Keratinocyte (primary cell): ENCODE measurements around the gene IGFBP6. TPM values are rescaled to one million over a fixed set of nuclear protein-coding genes. Genes with fewer than 3 reads are reported as not detected.

ENCODE experiments used
- DNase-seq: peaks from one replicate; pipeline ENCODE4 v3.0.0-alpha.2; 2011; ENCODE audit warnings: low read depth, missing footprints, low spot score
- FAIRE-seq: peaks from 2 replicates; lab custom pipeline; 2011; peaks lifted over from hg19 to GRCh38; lab: Jason Lieb, UNC
- H2AFZ ChIP-seq: 2 replicates; pipeline ENCODE4 v1.6.0; 2012; ENCODE audit warnings: low read length, control low read depth, inconsistent platforms; ENCODE audit not compliant: control insufficient read depth
- H3K27ac ChIP-seq: 2 replicates; pipeline ENCODE4 v1.5.1; 2011; ENCODE audit warnings: low read length; ENCODE audit not compliant: control insufficient read depth, insufficient read depth
- H3K27me3 ChIP-seq: 3 replicates; pipeline ENCODE4 v1.6.0; 2011; ENCODE audit warnings: low read length; ENCODE audit not compliant: control insufficient read depth, insufficient read depth; ENCODE audit errors: extremely low read depth
- H3K36me3 ChIP-seq, 2 experiments: 2 replicates in 1 of 2; 3 replicates in 1 of 2; pipeline ENCODE4 v1.5.1; 2011; ENCODE audit warnings: low read length in 2 of 2, mild to moderate bottlenecking in 1 of 2; ENCODE audit not compliant: control insufficient read depth in 2 of 2, insufficient read depth in 2 of 2; ENCODE audit errors: extremely low read depth in 1 of 2
- H3K4me1 ChIP-seq: 3 replicates; pipeline ENCODE4 v1.5.1; 2011; ENCODE audit warnings: low read length; ENCODE audit not compliant: control insufficient read depth, insufficient read depth; ENCODE audit errors: extremely low read depth
- H3K4me2 ChIP-seq: 3 replicates; pipeline ENCODE4 v1.6.0; 2011; ENCODE audit warnings: low read depth, low read length; ENCODE audit not compliant: control insufficient read depth, insufficient read depth; ENCODE audit errors: extremely low read depth
- H3K4me3 ChIP-seq, 3 experiments: fragments of 200-600 bp in 1 of 3; sonication (generic) in 1 of 3; 2 replicates in 2 of 3; 3 replicates in 1 of 3; pipeline ENCODE4 v1.5.1; 2011 to 2016; ENCODE audit warnings: low read length in 3 of 3, mild to moderate bottlenecking in 3 of 3, control low read depth in 2 of 3, inconsistent platforms in 1 of 3, low read depth in 1 of 3, mixed read lengths in 1 of 3, mixed run types in 1 of 3, moderate library complexity in 1 of 3; ENCODE audit not compliant: control insufficient read depth in 2 of 3, insufficient read depth in 2 of 3; ENCODE audit errors: extremely low read depth in 1 of 3
- H3K79me2 ChIP-seq: 2 replicates; pipeline ENCODE4 v1.6.0; 2012; ENCODE audit warnings: low read length; ENCODE audit not compliant: control insufficient read depth, insufficient read depth
- H3K9ac ChIP-seq: 3 replicates; pipeline ENCODE4 v1.6.0; 2011; ENCODE audit warnings: low read length; ENCODE audit not compliant: control insufficient read depth, insufficient read depth; ENCODE audit errors: extremely low read depth
- H3K9me1 ChIP-seq: 3 replicates; pipeline ENCODE4 v1.6.0; 2011; ENCODE audit warnings: low read length; ENCODE audit not compliant: control insufficient read depth, insufficient read depth; ENCODE audit errors: extremely low read depth
- H3K9me3 ChIP-seq: 2 replicates; pipeline ENCODE4 v1.5.1; 2012; ENCODE audit warnings: low read depth, low read length; ENCODE audit not compliant: control insufficient read depth
- H4K20me1 ChIP-seq: 3 replicates; pipeline ENCODE4 v1.6.0; 2011; ENCODE audit warnings: low read length; ENCODE audit not compliant: control insufficient read depth, insufficient read depth; ENCODE audit errors: extremely low read depth
- EZH2 ChIP-seq: IDR thresholded peaks from one replicate; pipeline ENCODE4 v1.6.1; 2012; ENCODE audit warnings: inconsistent platforms, mild to moderate bottlenecking, low read length, moderate library complexity
- dilution Hi-C: fragments of 300-500 bp; cut with MboI; formaldehyde crosslinking; loops from one replicate; pipeline ENCODE4 v1.7.0; 2020; ENCODE audit warnings: low sequenced_read_pairs; ENCODE audit not compliant: extremely low pct_ligation_motif_present
- polyA plus RNA-seq, 5 experiments: library from polyadenylated mRNA; depleted of rRNA in 3 of 5; stranded (reverse) in 3 of 5; stranded (forward) in 1 of 5; unstranded in 1 of 5; fragments of >200 nt; gene quantifications; 1 replicate in 1 of 5; 2 replicates in 3 of 5; 3 replicates in 1 of 5; pipeline versions ENCODE4 v1.2.1 to v1.2.3, GENCODE V29; 2011 to 2012; ENCODE audit warnings: missing spikeins in 2 of 5, low read depth in 1 of 5, low replicate concordance in 1 of 5
- TF ChIP-seq, protein P1 (sequence below), 3 experiments: IDR thresholded peaks in 1 of 3; conservative IDR thresholded peaks in 1 of 3; optimal IDR thresholded peaks in 1 of 3; 2 replicates in 2 of 3; 3 replicates in 1 of 3; pipeline versions ENCODE3 to v1.5.1; 2011; ENCODE audit warnings: low read length in 3 of 3, mild to moderate bottlenecking in 3 of 3, moderate library complexity in 2 of 3, control low read depth in 1 of 3, inconsistent platforms in 1 of 3; ENCODE audit not compliant: insufficient read depth in 2 of 3; ENCODE audit errors: extremely low read depth in 1 of 3

Gene IGFBP6
- polyA plus RNA-seq, 1 donor (not counting 4 experiments of a cell fraction or from before 2014, with no cell fraction given) = 30.1 TPM

DNA sequence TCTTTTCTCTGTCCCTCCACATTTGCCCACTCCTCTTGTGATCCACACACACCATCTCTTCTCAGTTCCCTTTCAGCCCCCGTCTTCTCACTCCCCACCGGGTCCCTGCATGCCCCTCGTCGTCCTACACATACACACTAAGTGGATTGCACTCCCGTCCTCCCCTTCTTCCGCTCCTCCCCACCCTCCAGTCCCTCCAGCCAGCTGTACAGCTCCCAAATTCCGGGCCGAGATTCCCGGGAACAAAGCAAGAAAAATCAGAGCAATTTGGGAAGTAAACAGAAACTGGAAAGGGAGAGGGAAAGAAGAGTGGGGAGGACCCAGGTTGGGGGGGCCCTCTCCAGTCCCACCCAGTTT, 282 bp upstream of the IGFBP6 start:
- no peaks in the 10 kb centered on the region for H3K9me3 ChIP-seq
- peak overlapping the region; percentile 48 to 76 (median 74) for H3K4me3 ChIP-seq
- H3K27ac ChIP-seq = peak overlapping the region; percentile 84
- DNase-seq (no peak), FAIRE-seq (no peak)
- H3K4me2 ChIP-seq = peak overlapping the region; percentile 99
- peak overlapping the region; percentile 89 for H2AFZ ChIP-seq
- no peaks in the 10 kb centered on the region for H3K9me1 ChIP-seq
- TF ChIP-seq EZH2 = no peak
- TF ChIP-seq, protein P1, sequence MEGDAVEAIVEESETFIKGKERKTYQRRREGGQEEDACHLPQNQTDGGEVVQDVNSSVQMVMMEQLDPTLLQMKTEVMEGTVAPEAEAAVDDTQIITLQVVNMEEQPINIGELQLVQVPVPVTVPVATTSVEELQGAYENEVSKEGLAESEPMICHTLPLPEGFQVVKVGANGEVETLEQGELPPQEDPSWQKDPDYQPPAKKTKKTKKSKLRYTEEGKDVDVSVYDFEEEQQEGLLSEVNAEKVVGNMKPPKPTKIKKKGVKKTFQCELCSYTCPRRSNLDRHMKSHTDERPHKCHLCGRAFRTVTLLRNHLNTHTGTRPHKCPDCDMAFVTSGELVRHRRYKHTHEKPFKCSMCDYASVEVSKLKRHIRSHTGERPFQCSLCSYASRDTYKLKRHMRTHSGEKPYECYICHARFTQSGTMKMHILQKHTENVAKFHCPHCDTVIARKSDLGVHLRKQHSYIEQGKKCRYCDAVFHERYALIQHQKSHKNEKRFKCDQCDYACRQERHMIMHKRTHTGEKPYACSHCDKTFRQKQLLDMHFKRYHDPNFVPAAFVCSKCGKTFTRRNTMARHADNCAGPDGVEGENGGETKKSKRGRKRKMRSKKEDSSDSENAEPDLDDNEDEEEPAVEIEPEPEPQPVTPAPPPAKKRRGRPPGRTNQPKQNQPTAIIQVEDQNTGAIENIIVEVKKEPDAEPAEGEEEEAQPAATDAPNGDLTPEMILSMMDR (optimal IDR thresholded peaks at IDR 0.05 in 1 of 3, IDR thresholded peaks at IDR 0.05 in 1 of 3, conservative IDR thresholded peaks at IDR 0.05 in 1 of 3; ENCODE audit: extremely low read depth in 1 of 3, insufficient read depth in 2 of 3, low read length in 3 of 3) = no peak
- no peaks in the 10 kb centered on the region for H3K27me3 ChIP-seq
- H3K4me1 ChIP-seq = peaks cover 32% of the 10 kb centered on the region
- H3K36me3 ChIP-seq = no peaks in the 10 kb centered on the region
- no peaks in the 10 kb centered on the region for H4K20me1 ChIP-seq
- dilution Hi-C loops = no loop called here
- H3K79me2 ChIP-seq = no peaks in the 10 kb centered on the region
- H3K9ac ChIP-seq = peak overlapping the region; percentile 48

- Histone ChIP-seq H3K79me2 (no peaks in the 10 kb centered on the region), H3K4me3 (peak overlapping the region; percentile 48 to 76 (median 74)), H4K20me1 (no peaks in the 10 kb centered on the region), H3K4me2 (peak overlapping the region; percentile 99), H2AFZ (peak overlapping the region; percentile 89), H3K27ac (peak overlapping the region; percentile 84), H3K9ac (peak overlapping the region; percentile 48), H3K9me3 (no peaks in the 10 kb centered on the region), H3K27me3 (no peaks in the 10 kb centered on the region), H3K36me3 (no peaks in the 10 kb centered on the region), H3K9me1 (no peaks in the 10 kb centered on the region), H3K4me1 (peaks cover 32% of the 10 kb centered on the region)
- no peak for TF ChIP-seq EZH2
- dilution Hi-C loops = no loop called here
- peak; percentile 79 for FAIRE-seq
- DNase-seq = no peak
Observed at GRCh38 chr12:53098354-53098981, 1.0 kb downstream of the IGFBP6 start.
